HepG2 (cell line): ENCODE data around the gene FBXW8. TPM values are rescaled to one million over a fixed set of nuclear protein-coding genes. Genes with fewer than 3 reads are reported as not detected.
A peak's percentile ranks its signal among the peaks of the same experiment; 100 is the strongest.

Source experiments
- ATF1 ChIP-seq: IDR thresholded peaks from 2 replicates; pipeline ENCODE4 v1.6.1; 2016; ENCODE audit warnings: mild to moderate bottlenecking, control low read depth
- CENPT ChIP-seq: sonication (generic); formaldehyde crosslinking; IDR thresholded peaks from 2 replicates; pipeline ENCODE4 v1.8.0; 2022; ENCODE audit warnings: low read depth, mild to moderate bottlenecking, moderate library complexity, missing genetic modification reagents
- EEA1 ChIP-seq: sonication (generic); formaldehyde crosslinking; IDR thresholded peaks from 2 replicates; pipeline ENCODE4 v1.5.1; 2020; ENCODE audit warnings: mild to moderate bottlenecking, missing genetic modification reagents, borderline replicate concordance
- EED ChIP-seq: sonication (generic); formaldehyde crosslinking; IDR thresholded peaks from 2 replicates; pipeline ENCODE4 v1.5.0; 2020; ENCODE audit warnings: mild to moderate bottlenecking, missing genetic modification reagents
- GTF2F1 ChIP-seq: fragments of 150-350 bp; IDR thresholded peaks from 2 replicates; pipeline ENCODE4 v1.6.1; 2014; ENCODE audit warnings: low read length
- HMGA1 ChIP-seq: sonication (generic); formaldehyde crosslinking; conservative IDR thresholded peaks from 2 replicates; pipeline ENCODE4 v1.4.0; 2020; ENCODE audit warnings: missing genetic modification reagents
- NKX3-1 ChIP-seq: sonication (generic); formaldehyde crosslinking; IDR thresholded peaks from 2 replicates; pipeline ENCODE4 v1.5.0; 2020; ENCODE audit warnings: missing genetic modification reagents
- ZNF101 ChIP-seq: sonication (generic); formaldehyde crosslinking; IDR thresholded peaks from 2 replicates; pipeline ENCODE4 v1.4.0; 2020; ENCODE audit warnings: mild to moderate bottlenecking, low read depth, missing genetic modification reagents, borderline replicate concordance
- ZNF614 ChIP-seq: IDR thresholded peaks from 2 replicates; pipeline ENCODE4 v1.6.1; 2018; ENCODE audit warnings: missing biosample characterization, missing genetic modification reagents, inconsistent platforms, borderline replicate concordance
- polyA plus RNA-seq, 8 experiments: library from polyadenylated mRNA; depleted of rRNA in 3 of 8; stranded (reverse) in 7 of 8; unstranded in 1 of 8; fragments of >200 nt; fragmentation: Illumina TruSeq in 4 of 8; extraction: Trizol in 4 of 8; gene quantifications; 2 replicates each; pipeline versions ENCODE4 v1.2.1 to v1.2.3, GENCODE V29; 2011 to 2016; ENCODE audit warnings: low read depth in 4 of 8, missing spikeins in 1 of 8, mixed read lengths in 1 of 8; ENCODE audit not compliant: insufficient read depth in 1 of 8
- total RNA-seq, 5 experiments: library from RNA; depleted of rRNA; stranded (reverse); fragments of >200 nt; fragmentation: Illumina TruSeq; extraction: Trizol; gene quantifications; 2 replicates each; pipeline ENCODE4 v1.2.3, GENCODE V29; 2016; ENCODE audit warnings: low read depth in 1 of 5
- TF ChIP-seq, protein P1 (sequence below): sonication (generic); formaldehyde crosslinking; IDR thresholded peaks from 2 replicates; pipeline ENCODE4 v1.4.0; 2020; ENCODE audit warnings: missing genetic modification reagents, mild to moderate bottlenecking, borderline replicate concordance
- TF ChIP-seq, protein P2 (sequence below): sonication (generic); formaldehyde crosslinking; IDR thresholded peaks from 2 replicates; pipeline ENCODE4 v1.4.0; 2020; ENCODE audit warnings: missing genetic modification reagents
- TF ChIP-seq, protein P3 (sequence below): sonication (generic); formaldehyde crosslinking; IDR thresholded peaks from 2 replicates; pipeline ENCODE4 v1.9.0; 2021; ENCODE audit warnings: missing genetic modification reagents, mild to moderate bottlenecking, borderline replicate concordance
- TF ChIP-seq, protein P4 (sequence below): sonication (generic); formaldehyde crosslinking; conservative IDR thresholded peaks from 2 replicates; pipeline ENCODE4 v1.8.0; 2022; ENCODE audit warnings: low read depth, missing genetic modification reagents
- TF ChIP-seq, protein P5 (sequence below): sonication (generic); formaldehyde crosslinking; IDR thresholded peaks from 2 replicates; pipeline ENCODE4 v1.4.0; 2020; ENCODE audit warnings: low read depth, mild to moderate bottlenecking, missing genetic modification reagents
- TF ChIP-seq, protein P6 (sequence below): sonication (generic); formaldehyde crosslinking; IDR thresholded peaks from 2 replicates; pipeline ENCODE4 v1.4.0; 2020; ENCODE audit warnings: missing genetic modification reagents

The FBXW8 gene
- total and polyA plus RNA-seq, 2 of the 13 experiments (the other 11 are each of a cell fraction or from before 2014, with no cell fraction given) = 5.1 to 5.9 TPM

DNA sequence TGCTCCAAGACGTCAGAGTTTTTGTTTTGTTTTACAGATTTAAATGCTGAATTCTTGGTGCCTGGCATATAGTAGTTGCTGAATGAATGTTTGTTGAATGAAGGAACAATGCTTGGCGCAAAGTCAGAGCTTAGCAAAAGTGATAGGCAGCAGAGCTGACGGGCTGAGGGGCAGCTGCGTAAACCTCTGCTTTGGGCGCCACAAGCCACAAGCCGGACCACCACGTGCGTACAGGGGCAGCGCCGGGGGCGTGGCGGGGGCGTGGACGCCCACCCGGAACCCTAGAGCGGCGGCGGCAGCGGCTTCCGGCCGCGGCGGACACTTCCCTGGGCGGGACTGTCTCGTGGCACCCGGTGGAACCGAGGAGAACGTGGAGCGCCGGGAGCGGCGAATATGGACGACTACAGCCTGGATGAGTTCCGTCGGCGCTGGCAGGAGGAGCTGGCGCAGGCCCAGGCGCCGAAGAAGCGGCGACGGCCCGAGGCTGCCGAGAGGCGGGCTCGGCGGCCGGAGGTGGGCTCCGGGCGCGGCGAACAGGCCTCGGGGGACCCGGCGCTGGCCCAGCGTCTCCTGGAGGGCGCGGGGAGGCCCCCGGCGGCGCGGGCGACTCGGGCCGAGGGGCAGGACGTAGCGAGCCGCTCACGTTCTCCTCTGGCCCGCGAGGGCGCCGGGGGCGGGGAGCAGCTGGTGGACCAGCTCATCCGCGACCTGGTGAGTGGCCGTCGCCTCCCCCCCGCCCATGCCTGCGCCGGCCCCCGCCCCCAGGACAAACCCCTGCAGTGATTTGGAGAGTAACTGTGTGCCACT lies at the start of gene FBXW8 (continued):
- TF ChIP-seq, protein P1, sequence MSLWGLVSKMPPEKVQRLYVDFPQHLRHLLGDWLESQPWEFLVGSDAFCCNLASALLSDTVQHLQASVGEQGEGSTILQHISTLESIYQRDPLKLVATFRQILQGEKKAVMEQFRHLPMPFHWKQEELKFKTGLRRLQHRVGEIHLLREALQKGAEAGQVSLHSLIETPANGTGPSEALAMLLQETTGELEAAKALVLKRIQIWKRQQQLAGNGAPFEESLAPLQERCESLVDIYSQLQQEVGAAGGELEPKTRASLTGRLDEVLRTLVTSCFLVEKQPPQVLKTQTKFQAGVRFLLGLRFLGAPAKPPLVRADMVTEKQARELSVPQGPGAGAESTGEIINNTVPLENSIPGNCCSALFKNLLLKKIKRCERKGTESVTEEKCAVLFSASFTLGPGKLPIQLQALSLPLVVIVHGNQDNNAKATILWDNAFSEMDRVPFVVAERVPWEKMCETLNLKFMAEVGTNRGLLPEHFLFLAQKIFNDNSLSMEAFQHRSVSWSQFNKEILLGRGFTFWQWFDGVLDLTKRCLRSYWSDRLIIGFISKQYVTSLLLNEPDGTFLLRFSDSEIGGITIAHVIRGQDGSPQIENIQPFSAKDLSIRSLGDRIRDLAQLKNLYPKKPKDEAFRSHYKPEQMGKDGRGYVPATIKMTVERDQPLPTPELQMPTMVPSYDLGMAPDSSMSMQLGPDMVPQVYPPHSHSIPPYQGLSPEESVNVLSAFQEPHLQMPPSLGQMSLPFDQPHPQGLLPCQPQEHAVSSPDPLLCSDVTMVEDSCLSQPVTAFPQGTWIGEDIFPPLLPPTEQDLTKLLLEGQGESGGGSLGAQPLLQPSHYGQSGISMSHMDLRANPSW (CRISPR knock-in tag) = no peak
- TF ChIP-seq EEA1 (CRISPR knock-in tag) = peak; percentile 79; the same call in 1 of the 2 replicates
- no peak for TF ChIP-seq ATF1 (CRISPR knock-in tag)
- peak; percentile 20; the same call in 1 of the 2 replicates for TF ChIP-seq ZNF614 (CRISPR knock-in tag)
- TF ChIP-seq HMGA1 (CRISPR knock-in tag) = no peak
- peak; percentile 91 for TF ChIP-seq EED (CRISPR knock-in tag)
- TF ChIP-seq GTF2F1 = no peak
- TF ChIP-seq CENPT (CRISPR knock-in tag) = no peak
- TF ChIP-seq, protein P2, sequence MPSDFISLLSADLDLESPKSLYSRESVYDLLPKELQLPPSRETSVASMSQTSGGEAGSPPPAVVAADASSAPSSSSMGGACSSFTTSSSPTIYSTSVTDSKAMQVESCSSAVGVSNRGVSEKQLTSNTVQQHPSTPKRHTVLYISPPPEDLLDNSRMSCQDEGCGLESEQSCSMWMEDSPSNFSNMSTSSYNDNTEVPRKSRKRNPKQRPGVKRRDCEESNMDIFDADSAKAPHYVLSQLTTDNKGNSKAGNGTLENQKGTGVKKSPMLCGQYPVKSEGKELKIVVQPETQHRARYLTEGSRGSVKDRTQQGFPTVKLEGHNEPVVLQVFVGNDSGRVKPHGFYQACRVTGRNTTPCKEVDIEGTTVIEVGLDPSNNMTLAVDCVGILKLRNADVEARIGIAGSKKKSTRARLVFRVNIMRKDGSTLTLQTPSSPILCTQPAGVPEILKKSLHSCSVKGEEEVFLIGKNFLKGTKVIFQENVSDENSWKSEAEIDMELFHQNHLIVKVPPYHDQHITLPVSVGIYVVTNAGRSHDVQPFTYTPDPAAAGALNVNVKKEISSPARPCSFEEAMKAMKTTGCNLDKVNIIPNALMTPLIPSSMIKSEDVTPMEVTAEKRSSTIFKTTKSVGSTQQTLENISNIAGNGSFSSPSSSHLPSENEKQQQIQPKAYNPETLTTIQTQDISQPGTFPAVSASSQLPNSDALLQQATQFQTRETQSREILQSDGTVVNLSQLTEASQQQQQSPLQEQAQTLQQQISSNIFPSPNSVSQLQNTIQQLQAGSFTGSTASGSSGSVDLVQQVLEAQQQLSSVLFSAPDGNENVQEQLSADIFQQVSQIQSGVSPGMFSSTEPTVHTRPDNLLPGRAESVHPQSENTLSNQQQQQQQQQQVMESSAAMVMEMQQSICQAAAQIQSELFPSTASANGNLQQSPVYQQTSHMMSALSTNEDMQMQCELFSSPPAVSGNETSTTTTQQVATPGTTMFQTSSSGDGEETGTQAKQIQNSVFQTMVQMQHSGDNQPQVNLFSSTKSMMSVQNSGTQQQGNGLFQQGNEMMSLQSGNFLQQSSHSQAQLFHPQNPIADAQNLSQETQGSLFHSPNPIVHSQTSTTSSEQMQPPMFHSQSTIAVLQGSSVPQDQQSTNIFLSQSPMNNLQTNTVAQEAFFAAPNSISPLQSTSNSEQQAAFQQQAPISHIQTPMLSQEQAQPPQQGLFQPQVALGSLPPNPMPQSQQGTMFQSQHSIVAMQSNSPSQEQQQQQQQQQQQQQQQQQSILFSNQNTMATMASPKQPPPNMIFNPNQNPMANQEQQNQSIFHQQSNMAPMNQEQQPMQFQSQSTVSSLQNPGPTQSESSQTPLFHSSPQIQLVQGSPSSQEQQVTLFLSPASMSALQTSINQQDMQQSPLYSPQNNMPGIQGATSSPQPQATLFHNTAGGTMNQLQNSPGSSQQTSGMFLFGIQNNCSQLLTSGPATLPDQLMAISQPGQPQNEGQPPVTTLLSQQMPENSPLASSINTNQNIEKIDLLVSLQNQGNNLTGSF = 0 out of 2 replicates have a peak, but pooled peaks have one; percentile 58
- peak; percentile 53; the same call in 1 of the 2 replicates for TF ChIP-seq NKX3-1 (CRISPR knock-in tag)
- 0 out of 2 replicates have a peak, but pooled peaks have one; percentile 70 for TF ChIP-seq ZNF101 (CRISPR knock-in tag)
- TF ChIP-seq, protein P3, sequence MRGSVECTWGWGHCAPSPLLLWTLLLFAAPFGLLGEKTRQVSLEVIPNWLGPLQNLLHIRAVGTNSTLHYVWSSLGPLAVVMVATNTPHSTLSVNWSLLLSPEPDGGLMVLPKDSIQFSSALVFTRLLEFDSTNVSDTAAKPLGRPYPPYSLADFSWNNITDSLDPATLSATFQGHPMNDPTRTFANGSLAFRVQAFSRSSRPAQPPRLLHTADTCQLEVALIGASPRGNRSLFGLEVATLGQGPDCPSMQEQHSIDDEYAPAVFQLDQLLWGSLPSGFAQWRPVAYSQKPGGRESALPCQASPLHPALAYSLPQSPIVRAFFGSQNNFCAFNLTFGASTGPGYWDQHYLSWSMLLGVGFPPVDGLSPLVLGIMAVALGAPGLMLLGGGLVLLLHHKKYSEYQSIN (CRISPR knock-in tag) = no peak
- TF ChIP-seq, protein P4, sequence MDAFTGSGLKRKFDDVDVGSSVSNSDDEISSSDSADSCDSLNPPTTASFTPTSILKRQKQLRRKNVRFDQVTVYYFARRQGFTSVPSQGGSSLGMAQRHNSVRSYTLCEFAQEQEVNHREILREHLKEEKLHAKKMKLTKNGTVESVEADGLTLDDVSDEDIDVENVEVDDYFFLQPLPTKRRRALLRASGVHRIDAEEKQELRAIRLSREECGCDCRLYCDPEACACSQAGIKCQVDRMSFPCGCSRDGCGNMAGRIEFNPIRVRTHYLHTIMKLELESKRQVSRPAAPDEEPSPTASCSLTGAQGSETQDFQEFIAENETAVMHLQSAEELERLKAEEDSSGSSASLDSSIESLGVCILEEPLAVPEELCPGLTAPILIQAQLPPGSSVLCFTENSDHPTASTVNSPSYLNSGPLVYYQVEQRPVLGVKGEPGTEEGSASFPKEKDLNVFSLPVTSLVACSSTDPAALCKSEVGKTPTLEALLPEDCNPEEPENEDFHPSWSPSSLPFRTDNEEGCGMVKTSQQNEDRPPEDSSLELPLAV (CRISPR knock-in tag) = no peak
- TF ChIP-seq, protein P5, sequence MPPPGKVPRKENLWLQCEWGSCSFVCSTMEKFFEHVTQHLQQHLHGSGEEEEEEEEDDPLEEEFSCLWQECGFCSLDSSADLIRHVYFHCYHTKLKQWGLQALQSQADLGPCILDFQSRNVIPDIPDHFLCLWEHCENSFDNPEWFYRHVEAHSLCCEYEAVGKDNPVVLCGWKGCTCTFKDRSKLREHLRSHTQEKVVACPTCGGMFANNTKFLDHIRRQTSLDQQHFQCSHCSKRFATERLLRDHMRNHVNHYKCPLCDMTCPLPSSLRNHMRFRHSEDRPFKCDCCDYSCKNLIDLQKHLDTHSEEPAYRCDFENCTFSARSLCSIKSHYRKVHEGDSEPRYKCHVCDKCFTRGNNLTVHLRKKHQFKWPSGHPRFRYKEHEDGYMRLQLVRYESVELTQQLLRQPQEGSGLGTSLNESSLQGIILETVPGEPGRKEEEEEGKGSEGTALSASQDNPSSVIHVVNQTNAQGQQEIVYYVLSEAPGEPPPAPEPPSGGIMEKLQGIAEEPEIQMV (CRISPR knock-in tag) = peak; percentile 63; the same call in 1 of the 2 replicates
- TF ChIP-seq, protein P6, sequence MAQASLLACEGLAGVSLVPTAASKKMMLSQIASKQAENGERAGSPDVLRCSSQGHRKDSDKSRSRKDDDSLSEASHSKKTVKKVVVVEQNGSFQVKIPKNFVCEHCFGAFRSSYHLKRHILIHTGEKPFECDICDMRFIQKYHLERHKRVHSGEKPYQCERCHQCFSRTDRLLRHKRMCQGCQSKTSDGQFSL (CRISPR knock-in tag) = no peak
